GM12872 (cell line): ENCODE data around the gene FCGR3A.

Experiments
- TF ChIP-seq, protein P1 (sequence below): IDR thresholded peaks from 3 replicates; pipeline ENCODE4 v1.5.1; 2011; ENCODE audit warnings: low read depth, mild to moderate bottlenecking, low read length, moderate library complexity; ENCODE audit not compliant: insufficient read depth

The FCGR3A gene

DNA sequence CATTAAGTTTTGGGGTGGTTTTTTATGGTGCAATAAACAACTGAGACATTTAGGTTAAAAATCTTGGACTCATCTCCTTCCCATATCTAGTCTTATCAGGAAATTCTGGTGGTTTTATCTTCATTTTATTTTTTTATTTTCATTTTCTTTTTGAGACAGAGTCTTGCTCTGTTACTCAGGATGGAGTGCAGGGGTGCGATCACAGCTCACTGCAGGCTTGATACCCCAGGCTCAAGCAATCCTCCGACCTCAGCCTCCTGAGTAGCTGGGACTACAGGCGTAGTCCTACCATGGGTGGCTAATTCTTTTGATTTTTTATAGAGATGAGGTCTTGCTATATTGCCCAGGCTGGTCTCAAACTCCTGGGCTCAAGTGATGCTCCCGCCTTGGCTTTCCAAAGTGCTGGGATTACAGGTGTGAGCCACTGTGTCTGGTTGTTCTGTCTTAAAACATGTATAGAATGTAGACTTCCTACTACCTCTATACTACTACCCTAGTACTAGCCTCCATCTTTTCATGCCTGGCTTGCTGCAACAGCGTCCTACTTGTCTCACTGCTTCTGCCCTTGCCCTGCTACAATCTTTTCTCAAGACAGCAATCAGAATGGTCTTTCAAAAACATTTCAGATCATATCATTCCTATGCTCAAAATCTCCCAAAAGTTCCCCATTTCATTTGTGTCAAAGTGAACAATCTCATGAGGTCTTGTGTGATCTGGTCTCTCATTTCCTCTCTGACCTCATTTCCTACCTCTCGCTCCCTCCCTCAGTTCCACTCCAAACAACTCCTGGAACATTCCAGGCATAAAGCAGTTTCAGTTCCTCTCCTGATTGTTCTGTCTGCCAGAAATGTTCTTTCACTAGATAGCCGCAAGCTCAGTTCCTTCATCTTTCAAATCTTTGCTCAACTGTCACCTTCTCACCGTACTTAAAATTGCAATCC lies 50.2 kb downstream of the FCGR3A start:
- TF ChIP-seq, protein P1, sequence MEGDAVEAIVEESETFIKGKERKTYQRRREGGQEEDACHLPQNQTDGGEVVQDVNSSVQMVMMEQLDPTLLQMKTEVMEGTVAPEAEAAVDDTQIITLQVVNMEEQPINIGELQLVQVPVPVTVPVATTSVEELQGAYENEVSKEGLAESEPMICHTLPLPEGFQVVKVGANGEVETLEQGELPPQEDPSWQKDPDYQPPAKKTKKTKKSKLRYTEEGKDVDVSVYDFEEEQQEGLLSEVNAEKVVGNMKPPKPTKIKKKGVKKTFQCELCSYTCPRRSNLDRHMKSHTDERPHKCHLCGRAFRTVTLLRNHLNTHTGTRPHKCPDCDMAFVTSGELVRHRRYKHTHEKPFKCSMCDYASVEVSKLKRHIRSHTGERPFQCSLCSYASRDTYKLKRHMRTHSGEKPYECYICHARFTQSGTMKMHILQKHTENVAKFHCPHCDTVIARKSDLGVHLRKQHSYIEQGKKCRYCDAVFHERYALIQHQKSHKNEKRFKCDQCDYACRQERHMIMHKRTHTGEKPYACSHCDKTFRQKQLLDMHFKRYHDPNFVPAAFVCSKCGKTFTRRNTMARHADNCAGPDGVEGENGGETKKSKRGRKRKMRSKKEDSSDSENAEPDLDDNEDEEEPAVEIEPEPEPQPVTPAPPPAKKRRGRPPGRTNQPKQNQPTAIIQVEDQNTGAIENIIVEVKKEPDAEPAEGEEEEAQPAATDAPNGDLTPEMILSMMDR = no peak

DNA sequence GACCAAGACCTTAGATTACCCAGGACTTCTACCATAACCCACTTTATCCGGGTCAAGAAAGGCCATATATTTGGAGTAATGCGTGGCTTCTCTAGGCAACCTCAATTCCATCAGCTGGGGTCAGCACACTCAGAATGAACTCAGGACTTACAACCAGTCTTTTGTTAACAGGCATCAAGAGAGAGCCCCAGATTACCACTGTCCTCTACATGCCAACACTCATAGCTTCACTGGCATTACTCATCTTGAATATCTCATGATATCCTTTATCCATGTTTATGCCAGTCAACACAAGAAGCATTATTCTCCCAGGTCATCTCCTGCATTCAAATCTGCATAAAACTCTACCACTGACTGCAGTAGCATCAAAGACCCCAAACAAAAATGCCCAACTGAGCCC lies 51.0 kb downstream of the FCGR3A start:
- TF ChIP-seq, protein P1 = no peak

DNA sequence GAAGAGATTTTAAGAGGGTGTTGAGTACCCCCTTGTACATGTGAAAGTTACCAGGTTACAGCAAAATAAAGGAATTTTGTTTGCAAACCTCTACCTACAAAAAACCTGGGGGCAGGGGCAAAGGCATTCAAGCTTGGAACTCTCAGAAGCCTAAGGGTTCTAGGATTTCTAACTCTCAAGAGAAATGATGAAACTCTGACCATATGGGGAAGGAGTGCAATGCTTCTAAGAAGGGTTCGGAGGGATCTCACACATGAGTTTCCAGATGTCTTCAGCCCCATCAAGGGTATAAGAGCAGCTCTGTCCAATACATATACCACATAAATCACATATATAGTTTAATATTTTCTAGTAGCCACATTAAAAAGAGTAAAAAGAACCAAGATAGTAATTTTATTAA lies 51.7 kb downstream of the FCGR3A start:
- TF ChIP-seq, protein P1 = no peak

DNA sequence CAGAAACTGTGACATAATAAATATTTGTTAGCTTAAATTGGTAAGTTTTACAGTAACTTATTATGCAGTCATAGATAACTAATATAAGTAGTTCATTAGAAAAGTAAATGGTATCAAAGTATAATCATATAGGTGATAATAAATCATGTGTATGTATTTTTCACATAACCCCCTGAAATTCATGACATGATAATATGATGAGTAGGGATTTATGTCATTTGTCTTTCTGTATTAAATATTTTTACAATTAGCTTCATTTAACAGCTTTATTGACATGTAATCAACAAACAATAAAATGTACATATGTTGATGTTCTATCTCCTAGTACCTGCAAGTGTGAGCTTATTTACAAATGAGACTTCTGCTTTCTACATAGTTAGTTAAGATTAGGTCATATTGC lies 54.1 kb downstream of the FCGR3A start:
- TF ChIP-seq, protein P1 = no peak

DNA sequence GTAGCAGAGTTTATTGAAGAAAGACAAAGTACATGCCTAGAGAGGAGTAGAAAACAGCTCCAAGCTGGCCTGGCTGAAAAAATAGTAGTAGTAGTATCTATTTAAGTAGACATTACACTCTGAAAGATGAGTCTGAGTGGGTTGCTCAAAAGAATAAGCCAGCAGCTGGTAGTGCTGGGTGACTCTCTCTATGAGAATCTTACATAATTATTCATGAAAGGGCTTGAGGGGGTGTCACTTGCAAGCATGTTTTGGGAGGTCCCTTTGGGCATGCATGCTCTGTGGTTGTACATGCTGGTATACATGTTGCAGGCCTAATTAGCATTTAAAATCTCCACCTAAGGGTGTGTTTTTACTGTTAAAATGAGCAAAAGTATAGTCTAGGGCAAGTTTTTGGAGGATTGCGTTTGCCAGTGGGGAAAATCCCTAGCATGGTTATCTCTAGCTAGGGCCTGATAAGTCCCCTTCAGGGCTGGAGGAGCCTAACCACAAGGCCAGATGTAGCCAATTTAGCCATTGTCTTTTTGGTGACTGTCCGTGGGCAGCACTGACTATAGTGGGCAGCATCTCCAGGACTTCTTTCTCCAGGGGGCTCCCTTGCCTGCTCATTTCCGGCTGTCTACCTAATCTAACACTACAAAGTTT lies 55.4 kb downstream of the FCGR3A start:
- TF ChIP-seq, protein P1 = no peak

DNA sequence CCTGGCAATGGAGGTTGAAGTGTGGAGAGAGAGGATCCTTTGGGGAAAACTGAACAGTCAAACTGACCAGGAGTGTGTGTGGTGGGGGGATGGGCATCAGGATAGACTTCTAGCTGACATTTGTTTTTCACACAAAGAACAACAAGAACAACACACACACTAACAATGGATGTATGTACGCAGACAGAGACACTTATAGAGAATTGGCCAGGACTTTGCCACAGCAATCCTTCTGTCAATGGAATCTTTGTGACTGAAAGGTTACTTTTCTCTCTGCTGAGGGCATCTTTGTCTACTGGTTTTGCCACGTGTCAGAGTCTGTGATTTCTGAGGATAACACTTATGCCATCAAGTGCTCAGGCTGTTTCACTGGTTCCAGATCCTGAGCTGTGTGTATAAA lies 56.8 kb downstream of the FCGR3A start:
- TF ChIP-seq, protein P1 = no peak
